IPS DF 6.9 (cell line): ENCODE results near the gene DRC1.
A peak's percentile ranks its signal among the peaks of the same experiment; 100 is the strongest.

ENCODE experiments used
- DNase-seq: peaks from one replicate; pipeline ENCODE4 v3.0.0-alpha.2; 2013; ENCODE audit warnings: low read depth, low spot score
- H3K27ac ChIP-seq: one replicate; pipeline ENCODE4 v1.5.1; 2013; ENCODE audit warnings: low read length, control low read depth
- H3K27me3 ChIP-seq: 2 replicates; pipeline ENCODE4 v1.6.1; 2013; ENCODE audit warnings: mild to moderate bottlenecking, low read length; ENCODE audit not compliant: control insufficient read depth, insufficient read depth
- H3K36me3 ChIP-seq: 2 replicates; pipeline ENCODE4 v1.6.1; 2013; ENCODE audit warnings: low read length; ENCODE audit not compliant: control insufficient read depth, insufficient read depth
- H3K4me1 ChIP-seq: 2 replicates; pipeline ENCODE4 v1.6.1; 2013; ENCODE audit warnings: low read length; ENCODE audit not compliant: control insufficient read depth, insufficient read depth
- H3K4me3 ChIP-seq: 2 replicates; pipeline ENCODE4 v1.5.1; 2013; ENCODE audit warnings: mild to moderate bottlenecking, low read length
- H3K9me3 ChIP-seq: 2 replicates; pipeline ENCODE4 v1.6.1; 2013; ENCODE audit warnings: low read length, inconsistent platforms; ENCODE audit not compliant: control insufficient read depth, insufficient read depth
- WGBS: extraction: QIAGEN DNeasy Blood & Tissue Kit; methylation state at CpG from one replicate; pipeline ENCODE4 v1.1.7; 2013; ENCODE audit warnings: mixed read lengths, missing lambda C conversion rate; ENCODE audit not compliant: insufficient read length, insufficient coverage; 5-methylcytosine and 5-hydroxymethylcytosine counted together

Gene DRC1

DNA sequence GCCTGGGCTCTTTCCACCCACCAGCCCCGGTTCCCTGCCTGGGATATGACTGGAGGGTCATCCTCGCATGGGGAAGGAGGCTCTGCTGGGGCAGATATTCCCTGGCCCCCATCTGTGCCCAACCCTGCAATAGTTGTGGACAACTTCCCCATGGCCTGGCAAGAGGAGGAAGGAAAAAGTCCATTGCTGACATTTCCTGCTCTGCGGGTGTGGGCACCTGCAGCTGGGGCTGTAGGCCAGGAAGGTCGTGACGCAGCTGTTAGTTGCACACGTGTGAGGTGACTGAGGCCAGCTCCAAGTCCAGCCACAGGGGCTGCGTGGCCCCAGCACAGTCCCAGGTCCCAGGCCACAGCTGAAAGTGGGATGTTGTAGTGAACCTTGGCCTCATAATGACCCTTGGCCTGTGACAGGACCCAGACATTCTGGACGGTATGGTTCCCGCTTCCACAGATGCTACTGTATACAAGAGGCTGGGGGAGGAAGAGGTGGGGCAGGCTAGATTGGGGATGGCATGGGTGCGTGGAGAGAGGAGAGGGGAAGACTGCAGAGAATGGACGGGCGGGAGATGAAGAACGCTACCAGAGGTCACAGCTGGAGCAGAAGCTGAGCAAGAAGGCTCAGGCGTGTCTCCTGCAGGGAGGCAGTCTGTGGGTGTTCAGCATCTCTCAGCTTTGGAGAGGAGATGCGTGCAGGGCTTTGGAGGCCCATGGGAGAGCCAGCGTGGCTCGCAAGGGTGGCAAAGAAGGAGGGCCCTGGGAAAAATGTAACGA, 54.1 kb downstream of the DRC1 start:
- H3K4me1 ChIP-seq: no peaks in the 10 kb centered on the region
- no peaks in the 10 kb centered on the region for H3K9me3 ChIP-seq
- no CpG with 5 or more reads among the region's 18 CpGs for WGBS
- no peak for DNase-seq
- H3K4me3 ChIP-seq: no peak overlapping the region
- H3K27me3 ChIP-seq: no peaks in the 10 kb centered on the region
- H3K36me3 ChIP-seq: no peaks in the 10 kb centered on the region
- H3K27ac ChIP-seq: no peak overlapping the region

DNA sequence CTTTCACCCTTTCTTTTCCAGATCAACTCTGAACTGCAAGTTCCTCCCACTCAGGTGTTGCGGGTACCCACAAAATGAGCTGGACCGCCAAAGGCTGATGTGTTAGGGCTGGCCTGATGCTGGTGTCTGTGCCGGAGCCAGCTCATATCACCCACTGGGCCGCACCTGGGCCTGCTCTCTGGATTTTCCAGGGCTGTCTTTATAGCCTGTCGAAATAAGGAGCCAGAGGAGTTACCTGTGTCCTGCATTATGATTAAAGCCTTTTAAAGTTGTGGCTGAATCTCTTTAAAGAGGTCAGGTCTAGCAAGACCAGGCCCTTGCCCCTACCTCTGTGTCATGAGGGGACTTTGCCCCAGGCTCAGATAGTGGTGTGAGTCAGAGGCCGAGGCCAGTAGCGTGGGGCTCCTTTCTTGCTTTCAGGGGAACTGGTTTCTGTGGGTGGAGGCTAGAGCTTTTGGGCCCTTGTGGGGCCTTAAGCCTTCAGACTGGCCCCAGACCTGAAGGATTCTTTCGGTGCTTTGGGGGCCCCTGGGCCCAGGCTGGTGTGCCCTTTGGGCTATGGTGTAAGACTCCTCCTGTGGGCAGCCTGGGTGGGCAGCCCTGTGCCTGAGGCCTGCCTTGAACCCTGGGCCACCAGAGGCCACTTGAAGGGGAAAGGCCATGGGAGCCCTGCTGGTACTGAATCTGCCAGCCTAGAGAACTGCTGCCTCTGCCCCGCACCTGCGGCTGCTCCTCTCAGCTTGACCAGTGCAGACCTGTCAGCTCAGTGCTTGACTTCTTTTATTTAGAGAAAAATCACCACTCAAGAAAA, 54.9 kb downstream of the DRC1 start:
- Histone ChIP-seq H3K36me3 (no peaks in the 10 kb centered on the region), H3K4me1 (no peaks in the 10 kb centered on the region), H3K27ac (no peak overlapping the region), H3K4me3 (no peak overlapping the region), H3K27me3 (no peaks in the 10 kb centered on the region), H3K9me3 (no peaks in the 10 kb centered on the region)
- no peak for DNase-seq
- WGBS: no CpG with 5 or more reads among the region's 10 CpGs

DNA sequence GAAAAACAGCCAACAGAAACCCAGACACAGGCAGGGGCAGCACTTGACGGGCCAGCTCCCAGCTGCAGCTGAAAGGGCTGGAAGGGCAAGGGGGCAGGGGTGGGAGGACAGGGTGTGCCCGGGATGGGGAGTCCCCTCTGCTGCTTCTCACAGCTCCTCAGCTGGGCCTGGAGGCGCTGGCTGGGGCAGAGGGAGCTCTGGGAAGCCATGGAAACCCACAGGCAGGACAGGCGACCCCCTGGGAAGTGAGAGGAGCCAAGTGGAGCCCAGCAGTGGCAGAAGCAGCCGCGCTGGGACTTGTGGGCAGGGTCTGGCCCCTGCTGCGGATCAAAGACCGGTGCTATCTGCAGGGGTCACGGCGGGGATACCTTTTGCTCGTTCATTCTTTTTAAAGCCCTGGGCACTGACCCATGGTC, 55.5 kb downstream of the DRC1 start:
- H3K36me3 ChIP-seq: no peaks in the 10 kb centered on the region
- no peak for DNase-seq
- H3K9me3 ChIP-seq: no peaks in the 10 kb centered on the region
- no peak overlapping the region for H3K27ac ChIP-seq
- no peak overlapping the region for H3K4me3 ChIP-seq
- no CpG with 5 or more reads among the region's 11 CpGs for WGBS
- no peaks in the 10 kb centered on the region for H3K4me1 ChIP-seq
- no peaks in the 10 kb centered on the region for H3K27me3 ChIP-seq

DNA sequence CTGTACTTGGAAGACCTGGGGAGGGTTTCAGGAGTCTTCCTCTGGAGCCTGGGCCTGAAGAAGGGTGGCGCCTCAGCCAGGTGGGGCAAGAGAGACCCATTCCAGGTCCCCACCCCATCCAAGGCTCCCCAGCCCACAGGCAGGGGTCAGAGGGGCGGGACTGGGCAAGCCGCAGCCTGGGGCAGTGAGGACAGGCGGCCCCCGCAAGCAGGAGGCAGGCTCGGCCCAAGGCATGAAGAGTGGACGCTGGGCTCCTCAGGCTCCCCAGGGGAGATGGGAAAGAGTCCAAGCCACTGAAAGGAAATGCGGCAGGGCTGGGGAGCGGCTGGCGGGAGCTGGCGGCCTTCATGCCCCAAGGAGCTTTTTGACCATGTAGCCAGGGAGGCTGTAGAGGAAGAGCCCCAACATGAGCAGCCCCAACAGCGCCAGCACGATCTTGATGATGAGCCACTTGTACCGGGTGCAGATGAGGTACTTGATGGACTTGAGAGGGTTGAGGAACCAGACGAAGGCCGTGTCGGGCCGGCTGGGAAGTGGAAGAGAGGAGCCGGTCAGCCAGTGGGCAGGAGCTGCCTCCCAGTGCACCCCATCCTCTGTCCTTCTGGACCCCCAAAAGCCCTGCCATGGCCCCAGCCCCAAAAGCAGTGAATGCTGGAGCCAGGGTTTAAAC, 56.1 kb downstream of the DRC1 start:
- no CpG with 5 or more reads among the region's 19 CpGs for WGBS
- no peak overlapping the region for H3K27ac ChIP-seq
- H3K9me3 ChIP-seq: no peaks in the 10 kb centered on the region
- H3K4me3 ChIP-seq: no peak overlapping the region
- H3K4me1 ChIP-seq: no peaks in the 10 kb centered on the region
- no peaks in the 10 kb centered on the region for H3K36me3 ChIP-seq
- DNase-seq: no peak
- H3K27me3 ChIP-seq: no peaks in the 10 kb centered on the region

DNA sequence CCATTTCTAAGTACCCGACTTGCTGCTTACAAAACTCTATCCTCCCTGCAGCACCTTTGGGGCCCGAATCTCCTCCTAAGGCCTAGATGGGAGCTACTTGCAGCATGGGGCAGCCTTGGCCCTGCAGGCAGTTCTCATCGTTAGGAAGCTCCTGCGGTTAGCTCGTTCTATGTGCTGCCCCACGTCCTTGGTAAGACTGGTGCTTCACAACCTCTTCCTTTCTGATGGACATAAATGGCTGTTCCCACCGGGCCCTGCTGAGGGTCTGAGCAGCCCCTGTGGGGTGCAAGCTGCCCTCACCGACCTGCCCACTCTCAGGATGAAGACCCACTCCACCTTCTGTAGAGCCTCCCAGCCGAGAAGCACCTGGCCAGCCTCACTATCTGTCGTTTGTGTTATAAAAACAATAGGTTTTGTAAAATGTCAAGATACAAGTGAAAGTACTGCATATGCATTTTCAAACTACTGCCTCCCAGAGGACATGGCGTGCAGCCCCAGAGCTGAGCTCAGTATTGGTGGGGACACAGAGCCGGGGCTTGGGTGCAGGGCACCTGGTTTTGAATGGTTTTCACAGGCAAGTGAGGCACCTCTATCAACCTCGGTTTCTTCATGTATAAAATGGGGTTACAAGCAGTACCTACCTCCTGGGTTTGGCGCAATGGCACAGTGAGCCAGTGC, 56.8 kb downstream of the DRC1 start:
- Histone ChIP-seq H3K9me3 (no peaks in the 10 kb centered on the region), H3K4me1 (peaks cover 1% of the 10 kb centered on the region; the same call in 1 of the 2 replicates), H3K36me3 (no peaks in the 10 kb centered on the region), H3K27ac (no peak overlapping the region), H3K4me3 (no peak overlapping the region), H3K27me3 (no peaks in the 10 kb centered on the region)
- no CpG with 5 or more reads among the region's 14 CpGs for WGBS
- DNase-seq: no peak

DNA sequence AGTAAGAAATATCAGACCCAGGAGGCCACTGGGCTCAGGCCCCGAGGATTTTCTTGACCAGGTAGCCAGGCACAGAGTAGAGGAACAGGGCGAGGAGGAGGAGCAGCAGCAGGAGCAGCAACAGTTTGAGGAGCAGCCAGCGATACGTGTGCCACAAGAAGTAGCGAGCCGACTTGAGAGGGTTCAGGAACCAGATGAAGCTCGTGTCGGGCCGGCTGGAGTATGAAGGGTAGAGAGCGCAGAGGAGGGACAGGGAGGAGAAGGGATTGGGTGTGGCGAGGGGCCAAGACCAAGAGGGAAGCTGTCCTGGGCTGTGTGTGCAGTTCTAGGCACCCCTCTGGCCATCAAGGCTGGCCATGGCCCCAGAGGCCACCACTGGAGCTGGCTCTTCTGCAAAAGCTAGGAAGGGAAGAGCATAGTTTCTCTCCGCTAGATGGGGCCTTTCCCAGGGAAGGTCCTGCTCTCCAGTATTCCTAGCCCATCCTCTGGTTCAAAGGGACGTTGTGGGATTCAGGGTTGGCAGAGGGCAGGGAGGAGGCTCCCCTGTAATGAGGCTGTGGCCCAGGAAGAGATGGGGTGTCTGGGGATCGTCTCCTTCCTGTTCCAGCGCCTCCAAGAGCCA, 58.4 kb downstream of the DRC1 start:
- DNase-seq: peak; percentile 18
- Histone ChIP-seq H3K27ac (no peak overlapping the region), H3K9me3 (no peaks in the 10 kb centered on the region), H3K4me1 (peaks cover 1% of the 10 kb centered on the region; the same call in 1 of the 2 replicates), H3K36me3 (no peaks in the 10 kb centered on the region), H3K4me3 (no peak overlapping the region), H3K27me3 (no peaks in the 10 kb centered on the region)
- WGBS: no CpG with 5 or more reads among the region's 15 CpGs

DNA sequence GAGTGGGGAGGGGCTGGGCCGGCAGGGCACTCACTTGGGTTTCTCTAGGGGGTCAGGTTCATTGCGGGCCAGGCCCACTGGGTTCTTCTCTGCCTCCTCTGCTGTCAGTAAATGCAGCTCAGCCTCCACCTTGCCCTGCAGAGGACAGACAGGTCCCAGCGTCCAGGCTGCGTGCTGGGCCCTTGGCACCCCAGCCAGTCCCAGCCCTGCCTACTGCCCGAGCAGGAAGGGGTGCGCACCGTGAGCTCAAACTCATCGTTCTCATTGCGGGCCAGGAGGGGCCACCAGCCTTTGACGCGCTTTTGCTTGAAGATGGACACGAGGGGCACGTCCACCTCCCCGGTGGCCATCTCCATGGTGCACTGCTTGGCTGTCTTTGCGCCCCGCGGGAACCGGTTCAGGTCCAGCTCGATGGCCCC, 58.9 kb downstream of the DRC1 start:
- WGBS: no CpG with 5 or more reads among the region's 19 CpGs

DNA sequence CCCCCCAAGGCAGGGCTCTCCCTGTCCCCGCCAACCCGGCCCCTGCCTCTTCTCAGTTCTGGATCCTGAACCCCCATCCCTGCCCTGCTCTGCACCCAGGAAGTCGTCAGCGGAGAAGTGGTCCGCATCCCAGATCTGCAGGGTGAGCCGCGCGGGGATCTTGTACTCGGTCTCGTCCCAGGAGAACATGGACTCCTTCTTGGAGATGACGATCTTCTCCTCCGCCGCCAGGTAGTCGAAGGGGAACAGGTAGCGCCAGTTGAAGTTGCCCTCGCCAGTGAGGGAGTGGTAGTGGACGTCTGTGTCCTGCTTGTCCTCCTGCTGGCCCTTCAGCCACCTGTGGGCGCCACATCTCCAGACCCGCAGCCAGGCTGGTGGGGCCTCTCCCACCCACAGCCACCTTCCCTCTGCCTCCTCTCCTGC, 59.9 kb downstream of the DRC1 start:
- WGBS: no CpG with 5 or more reads among the region's 19 CpGs
- Histone ChIP-seq H3K27me3 (no peaks in the 10 kb centered on the region), H3K36me3 (no peaks in the 10 kb centered on the region), H3K9me3 (no peaks in the 10 kb centered on the region), H3K27ac (no peak overlapping the region), H3K4me1 (peaks cover 1% of the 10 kb centered on the region; the same call in 1 of the 2 replicates), H3K4me3 (no peak overlapping the region)
- DNase-seq: no peak

More for the DNA sequence above, 58.9 kb downstream of the DRC1 start:
- DNase-seq: no peak
- Histone ChIP-seq H3K27me3 (no peaks in the 10 kb centered on the region), H3K9me3 (no peaks in the 10 kb centered on the region), H3K4me3 (no peak overlapping the region), H3K27ac (no peak overlapping the region), H3K36me3 (no peaks in the 10 kb centered on the region), H3K4me1 (peaks cover 1% of the 10 kb centered on the region; the same call in 1 of the 2 replicates)

DNA sequence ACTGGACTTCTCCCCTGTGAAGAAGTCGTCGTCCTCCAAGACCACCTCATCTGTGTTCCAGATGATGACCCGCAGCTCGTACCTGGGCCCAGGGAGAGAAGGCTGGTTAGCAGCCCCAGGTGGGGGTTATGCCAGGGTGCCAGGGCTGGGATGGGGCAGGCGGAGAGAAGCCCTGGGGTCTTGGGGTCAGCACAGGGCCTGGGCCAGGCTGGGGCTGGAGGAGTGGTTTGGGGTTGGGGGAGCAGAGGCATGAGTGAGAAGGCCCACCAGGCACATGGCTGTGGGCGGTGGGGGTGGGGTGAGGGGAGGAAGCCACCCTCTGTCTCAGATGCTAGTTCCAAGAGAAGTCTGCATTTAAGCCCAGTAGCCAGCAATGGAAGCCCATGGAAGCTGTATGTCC, 60.4 kb downstream of the DRC1 start:
- no peaks in the 10 kb centered on the region for H3K36me3 ChIP-seq
- H3K27me3 ChIP-seq: no peaks in the 10 kb centered on the region
- WGBS: no CpG with 5 or more reads among the region's 6 CpGs
- H3K4me3 ChIP-seq: no peak overlapping the region
- H3K9me3 ChIP-seq: no peaks in the 10 kb centered on the region
- H3K4me1 ChIP-seq: peaks cover 1% of the 10 kb centered on the region; the same call in 1 of the 2 replicates
- no peak for DNase-seq
- H3K27ac ChIP-seq: no peak overlapping the region
